HG03060 (cell line): Measurements from ENCODE around the gene ZNF827.

Experiments used
- ATAC-seq: cut with Tn5 transposase; IDR thresholded peaks from one replicate; pipeline ENCODE4 v1.9.1; 2021; ENCODE audit warnings: low read depth, moderate number of reproducible peaks; ENCODE audit not compliant: unreplicated experiment

Gene ZNF827

DNA sequence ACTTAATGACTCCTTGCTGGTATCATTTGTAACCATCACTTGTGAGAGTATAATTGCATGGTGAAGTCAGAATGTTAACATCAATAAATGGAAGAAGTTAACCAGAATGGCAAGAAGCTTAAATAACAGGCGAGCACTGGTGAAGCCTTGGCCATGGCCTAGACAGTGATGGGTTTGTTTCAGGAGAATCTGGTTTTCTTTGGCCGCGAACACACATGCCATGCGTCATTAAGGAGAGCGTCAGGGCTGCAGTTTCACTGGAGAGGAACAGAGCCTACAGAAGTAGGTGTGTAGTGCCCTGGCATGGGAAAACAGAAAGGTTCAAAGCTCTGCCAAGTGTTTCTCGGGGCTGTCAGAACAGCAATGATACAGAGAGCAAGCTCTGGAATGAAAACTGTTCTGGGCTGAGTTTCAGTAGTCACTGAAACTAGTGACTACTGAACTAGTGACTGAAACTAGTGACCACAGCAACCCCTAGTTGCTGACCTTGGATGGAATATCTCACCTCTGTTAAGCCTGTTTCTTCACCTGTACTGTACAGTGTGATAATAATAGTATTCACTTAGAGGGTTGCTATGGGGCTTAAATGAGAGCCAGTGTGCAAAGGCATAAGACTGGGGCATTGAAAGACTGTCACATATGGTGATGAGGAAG lies 164.9 kb downstream of the ZNF827 start:
- ATAC-seq, result peak; percentile 77

DNA sequence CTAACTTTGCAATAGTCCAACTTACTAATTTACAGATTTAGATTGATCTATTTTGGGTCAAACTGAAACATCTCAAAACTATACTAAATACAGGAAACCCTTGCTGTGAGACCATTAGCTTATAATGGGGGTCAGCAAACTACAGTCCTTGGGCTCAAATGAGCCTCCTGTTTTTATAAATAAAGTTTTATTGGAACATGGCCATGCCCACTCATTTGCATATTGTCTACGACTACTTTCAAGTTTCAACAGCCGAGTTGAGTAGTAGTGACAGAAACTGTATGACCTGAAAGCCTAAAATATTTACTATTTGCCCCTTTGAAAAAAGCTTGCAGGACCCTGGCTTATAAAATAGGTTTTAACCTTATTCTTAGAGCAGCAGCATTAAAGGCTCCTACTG lies 166.3 kb downstream of the ZNF827 start:
- no peak for ATAC-seq

DNA sequence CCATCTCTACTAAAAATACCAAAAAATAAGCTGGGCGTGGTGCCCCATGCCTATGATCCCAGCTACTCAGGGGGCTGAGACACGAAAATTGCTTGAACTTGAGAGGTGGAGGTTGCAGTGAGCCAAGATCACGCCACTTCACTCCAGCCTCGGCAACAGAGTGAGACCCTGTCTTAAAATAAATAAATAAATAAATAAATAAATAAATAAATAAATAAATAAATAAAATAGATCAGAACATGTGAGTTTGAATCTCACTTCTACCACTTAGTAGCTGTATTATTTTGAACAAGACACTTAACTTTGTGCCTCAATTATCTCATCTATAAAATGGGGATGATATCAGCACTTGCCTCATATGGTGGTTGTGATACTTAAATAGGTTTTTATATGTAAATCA lies 168.5 kb downstream of the ZNF827 start:
- no peak for ATAC-seq

DNA sequence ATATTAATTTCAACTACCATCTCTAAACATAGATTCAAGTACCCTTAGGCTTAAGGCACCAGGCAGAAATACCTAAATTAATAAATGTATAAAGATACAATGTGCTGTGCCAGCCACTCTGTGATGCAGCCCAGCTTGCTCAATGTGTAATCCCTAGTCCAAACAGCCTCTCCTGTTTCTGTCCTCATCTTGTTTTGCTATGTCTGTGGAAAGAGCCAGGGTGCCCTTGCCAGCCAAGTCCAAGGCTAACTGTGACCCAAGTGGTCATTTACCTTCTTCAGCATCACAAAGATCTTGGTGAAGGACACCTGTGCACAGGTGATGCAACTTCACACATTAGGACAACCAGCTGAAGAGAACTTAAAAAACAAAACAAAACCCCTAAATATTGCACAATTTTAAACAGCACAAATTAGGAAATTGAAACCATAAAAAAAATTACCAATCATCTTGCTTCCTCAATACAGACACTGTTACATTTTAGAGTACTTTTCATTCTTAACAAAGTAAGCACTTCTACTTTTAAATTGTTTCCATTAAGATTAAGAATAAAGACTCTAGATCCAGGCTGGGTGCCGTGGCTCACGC lies 169.1 kb downstream of the ZNF827 start:
- no peak for ATAC-seq

DNA sequence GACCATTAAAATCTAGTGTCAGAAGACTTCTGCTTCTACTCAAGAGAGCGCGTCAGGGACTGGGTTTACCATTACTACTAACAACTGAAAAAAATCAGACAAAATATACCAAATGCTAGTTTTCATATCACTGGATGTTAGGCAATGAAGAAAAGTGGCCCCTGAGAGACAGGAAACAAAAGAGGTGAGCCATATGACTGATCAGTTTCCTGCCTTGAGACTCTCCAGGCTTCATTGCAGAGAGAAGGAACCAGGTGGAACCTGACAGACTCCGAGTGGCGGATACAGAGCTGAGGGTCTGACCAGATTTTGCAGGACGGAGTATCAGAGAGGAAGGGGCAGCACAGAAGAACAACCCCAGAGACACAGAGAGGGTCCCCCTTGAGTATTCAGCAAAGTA lies 172.3 kb downstream of the ZNF827 start:
- ATAC-seq, result no peak

DNA sequence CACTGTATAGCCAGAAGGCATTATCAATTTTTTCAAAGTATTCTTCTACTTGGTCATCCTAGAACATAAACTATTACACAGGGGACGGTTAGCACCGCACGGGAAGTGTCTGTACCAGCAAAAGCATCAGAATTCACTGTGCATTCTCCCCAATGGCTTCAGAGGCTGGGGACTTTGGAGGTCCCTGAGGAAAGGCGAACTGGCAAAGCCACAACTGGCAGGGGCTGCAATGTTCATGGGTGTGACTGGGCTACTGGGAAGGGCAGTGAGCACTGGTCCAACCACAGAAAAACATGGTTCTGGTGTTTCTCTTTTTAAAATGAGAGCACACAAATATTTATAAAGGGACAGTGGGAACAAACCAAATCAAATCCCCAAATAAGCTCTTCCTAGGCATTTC lies 175.2 kb downstream of the ZNF827 start:
- no peak for ATAC-seq

DNA sequence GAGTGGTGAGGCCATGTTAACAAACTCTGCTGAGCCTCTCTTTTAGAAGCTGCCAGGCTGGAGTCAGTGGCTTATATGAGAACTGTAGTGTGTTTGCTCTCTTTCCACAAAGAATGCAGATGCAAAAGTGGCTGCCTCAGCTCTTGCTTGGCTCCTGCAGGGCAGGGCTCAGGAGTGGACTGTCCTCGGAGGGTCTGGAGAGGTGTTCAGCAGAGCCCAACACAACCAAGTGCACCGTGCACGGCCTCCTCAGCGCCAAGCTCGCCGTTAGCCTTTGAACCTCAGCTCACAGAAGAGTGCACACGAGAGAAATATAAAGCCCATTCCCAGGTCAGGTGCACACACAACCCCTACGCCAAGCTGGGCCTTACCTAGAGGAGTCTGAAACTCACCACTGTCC lies 175.9 kb downstream of the ZNF827 start:
- no peak for ATAC-seq

DNA sequence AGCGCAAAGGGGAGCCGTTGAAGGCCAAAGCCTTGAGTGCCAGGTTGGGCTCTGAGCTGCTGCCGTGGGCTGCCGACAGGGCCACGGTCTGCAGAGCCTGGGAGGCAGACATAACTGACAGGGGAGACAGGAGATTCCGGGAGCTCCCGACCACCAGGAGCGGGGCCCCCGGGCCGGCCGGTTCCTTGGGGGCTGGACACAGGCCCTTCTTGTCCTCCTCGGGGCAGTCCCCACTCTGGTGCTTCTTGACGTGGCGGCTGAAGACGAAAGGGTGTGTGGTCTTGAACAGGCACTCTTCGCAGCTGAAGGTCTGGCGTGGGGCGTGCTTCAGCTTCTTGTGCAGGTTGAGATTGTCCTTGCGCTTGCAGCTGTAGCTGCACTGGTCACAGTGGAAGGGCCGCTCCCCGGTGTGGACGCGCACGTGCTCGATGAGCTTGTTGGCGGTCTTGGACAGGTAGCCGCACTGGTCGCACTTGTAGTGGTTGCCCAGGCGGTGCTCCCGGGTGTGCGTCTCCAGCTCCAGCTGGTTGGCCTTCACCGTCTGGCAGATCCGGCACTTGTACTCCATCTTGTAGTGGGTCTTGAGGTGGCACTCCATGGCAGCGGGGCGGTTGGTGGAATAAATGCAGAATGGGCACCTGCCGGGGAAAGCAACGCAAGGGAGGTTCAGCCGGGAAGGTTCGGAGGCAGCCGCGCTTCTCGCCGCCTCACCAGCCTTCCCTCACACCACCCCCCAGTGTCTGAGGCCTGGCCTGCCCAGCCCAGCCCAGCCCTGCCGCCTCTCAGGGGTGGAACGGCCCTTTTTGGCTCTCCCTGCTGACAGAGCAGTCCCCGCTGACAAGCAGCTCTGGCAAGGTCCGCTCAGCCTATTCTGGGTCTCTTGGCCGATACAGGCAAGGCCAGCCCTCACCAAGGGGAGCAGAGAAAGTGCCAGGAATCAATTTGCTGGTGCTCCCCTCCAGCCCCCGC lies 177.4 kb downstream of the ZNF827 start:
- no peak for ATAC-seq

DNA sequence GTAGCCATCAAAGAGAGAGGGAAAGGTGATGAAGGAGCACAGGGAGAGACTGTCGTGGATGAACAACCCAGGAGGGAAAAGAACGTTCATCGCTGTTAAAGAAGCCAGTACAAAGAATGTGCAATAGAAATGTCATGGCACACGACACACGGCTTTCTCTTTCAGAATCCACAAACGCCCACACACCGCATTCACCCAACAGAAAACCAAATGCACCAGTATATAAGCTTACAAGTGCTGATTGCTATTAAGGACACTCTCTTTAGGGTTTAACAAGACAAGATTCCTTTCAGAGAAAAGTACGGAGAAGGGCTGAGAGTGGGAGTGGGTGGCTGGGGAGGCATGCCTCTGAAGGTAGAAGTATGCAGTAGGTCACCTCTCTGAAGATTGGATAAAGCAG lies 178.4 kb downstream of the ZNF827 start:
- no peak for ATAC-seq

DNA sequence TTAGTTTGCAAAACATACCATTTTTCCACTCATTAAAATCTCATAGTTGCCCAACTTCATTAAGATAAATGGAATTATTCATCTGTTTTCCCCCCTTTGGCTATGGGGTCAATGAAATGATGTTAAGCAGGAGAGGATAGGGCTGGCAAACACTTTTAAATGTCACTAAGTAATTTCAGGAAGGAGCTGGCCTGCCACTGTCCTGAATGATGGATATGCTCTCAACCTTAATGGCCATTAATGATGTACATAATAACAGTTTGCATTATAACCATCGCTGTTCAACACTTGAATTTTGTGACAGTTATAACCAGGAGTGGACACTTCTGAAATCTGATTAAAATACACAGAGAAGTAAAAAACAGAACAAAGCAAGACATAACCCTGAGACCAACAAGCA lies 181.4 kb downstream of the ZNF827 start:
- no peak for ATAC-seq

DNA sequence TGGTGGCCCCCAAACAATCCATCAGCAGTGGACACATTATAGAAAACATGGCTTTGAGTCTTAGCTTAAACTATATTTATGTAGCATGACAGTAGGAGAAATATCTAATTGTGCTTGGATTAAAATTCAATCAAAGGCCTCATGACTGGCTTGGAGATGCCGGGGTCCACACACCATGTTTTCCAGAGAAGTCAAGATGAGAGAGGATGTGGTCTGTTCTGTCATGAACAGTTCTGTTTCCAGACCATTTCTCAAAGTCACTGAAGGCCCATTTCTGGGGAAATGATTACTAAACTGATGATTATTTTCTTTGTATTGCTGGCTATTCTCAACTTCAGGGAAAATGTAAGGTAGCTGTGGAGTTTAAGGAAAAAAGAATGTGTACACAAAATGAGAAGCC lies 182.4 kb downstream of the ZNF827 start:
- no peak for ATAC-seq

DNA sequence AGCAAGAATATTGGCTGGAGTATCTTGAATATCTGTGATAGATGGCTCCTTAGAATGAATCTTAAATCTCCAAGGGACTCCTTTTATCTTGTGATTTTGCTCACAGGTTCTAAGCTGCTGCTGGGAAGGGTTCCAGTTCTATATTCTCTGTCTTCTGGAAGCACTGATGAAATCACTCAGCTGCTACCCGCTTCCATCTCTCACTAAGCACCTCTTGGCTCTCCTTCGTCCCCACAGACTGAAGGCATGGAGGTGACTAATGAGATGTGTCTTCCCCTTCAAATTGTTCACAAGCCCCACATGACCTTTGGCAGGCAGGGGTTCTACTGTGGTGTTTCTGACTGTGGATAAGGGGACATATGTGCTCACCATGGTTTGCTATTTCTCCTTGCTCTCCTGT lies 182.8 kb downstream of the ZNF827 start:
- no peak for ATAC-seq

DNA sequence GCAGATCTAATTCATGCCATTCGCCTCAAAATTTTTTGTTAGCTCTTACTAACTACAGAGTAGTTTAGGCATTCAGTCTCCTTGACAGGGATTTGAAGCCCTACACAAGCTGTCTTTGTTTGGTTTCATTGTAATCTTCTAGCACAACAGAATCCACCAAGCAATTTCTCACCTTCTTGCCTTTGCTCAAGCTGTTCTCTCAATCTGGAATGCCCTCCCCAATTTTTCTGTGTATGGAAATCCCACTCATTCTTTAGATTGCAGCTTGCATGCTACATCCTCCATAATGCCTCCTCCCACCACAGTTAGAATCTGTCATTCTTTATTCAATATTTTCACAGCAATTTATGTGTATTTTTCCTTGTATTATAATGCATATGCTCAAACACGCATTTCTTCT lies 195.0 kb downstream of the ZNF827 start:
- ATAC-seq, result no peak

DNA sequence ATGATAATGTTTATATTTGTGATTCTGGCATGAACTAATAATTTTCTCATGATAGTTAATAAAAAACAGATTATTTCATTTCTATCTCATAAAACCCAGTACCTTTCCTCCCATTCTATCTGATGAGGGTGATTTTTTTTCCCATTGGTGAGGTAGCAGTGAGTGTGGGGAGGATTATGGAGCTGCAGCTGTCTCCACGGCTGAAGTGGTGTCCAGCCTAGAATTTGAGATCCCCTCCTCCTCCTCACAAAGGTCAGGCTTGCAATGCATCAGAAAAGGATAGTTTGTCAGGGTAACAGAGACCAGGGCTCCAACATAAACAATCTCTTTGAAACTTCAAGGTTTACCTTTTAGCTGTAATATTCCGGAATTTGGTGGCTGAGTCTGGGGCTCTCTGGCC lies 197.8 kb downstream of the ZNF827 start:
- ATAC-seq, result no peak

DNA sequence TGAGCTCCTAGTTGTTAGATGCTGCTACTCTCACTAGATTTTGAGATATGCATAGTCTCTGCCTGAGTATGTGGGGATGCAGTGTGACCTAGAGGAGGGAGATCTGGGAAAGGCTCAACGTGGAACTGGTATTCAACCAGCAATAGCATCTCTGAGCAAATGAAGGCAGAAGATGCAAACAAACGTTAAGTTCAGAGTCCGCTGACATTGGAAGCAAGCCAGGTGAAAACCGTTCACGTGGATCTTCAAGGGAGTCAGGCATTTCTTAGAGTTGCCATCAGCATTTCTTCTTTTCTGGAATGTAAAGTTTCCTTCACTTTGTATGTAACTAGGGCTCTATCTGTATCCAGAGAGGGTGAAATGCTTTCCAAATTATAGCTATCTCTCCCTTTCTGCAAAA lies 198.8 kb downstream of the ZNF827 start:
- no peak for ATAC-seq

DNA sequence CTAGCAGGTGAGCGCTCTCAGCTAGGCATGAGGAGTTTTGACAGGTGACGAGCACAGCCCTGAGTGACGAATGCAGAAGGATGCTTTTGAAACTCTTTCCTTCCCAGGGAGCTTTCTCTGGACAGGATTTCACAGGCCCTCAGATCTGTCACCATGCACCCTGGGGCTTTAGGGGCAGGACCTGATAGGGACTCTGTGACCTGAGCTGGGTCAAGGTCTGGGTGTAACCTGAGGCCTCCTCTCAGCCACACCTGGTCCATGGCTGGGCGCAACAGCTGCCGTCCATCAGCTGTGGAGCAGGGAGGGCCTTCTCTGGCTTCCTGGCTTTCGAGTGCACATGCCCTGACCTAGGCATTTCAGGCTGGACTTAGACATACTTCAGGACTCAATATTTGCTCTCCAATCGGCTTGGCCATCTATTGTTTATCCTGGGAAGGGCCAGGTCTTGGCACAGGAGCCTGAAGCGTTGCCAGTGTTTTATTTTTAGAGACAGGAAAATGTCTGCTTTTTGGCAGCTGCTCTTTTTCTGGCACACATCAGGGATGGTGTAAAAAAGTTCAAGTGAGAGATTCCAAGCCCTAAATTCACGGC lies 202.3 kb downstream of the ZNF827 start:
- ATAC-seq, result no peak

DNA sequence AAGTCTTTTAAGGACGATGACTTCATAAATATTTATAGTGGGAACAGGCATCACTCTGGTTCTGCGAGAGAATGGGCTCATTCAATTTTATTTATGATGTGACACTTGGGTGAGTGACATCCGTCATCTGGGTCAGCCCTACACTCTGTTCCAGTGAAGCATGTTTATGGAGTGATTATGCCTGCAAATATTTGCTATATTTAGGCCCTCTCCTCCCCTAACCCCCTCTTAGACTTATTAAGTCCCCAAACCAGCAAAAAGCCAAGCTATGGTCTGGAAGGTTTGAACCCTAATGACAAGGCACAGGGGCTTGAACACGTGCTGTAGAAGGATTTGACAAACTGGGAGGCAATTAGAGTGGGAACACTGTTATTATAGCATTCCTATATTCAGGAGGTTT lies 202.8 kb downstream of the ZNF827 start:
- no peak for ATAC-seq

DNA sequence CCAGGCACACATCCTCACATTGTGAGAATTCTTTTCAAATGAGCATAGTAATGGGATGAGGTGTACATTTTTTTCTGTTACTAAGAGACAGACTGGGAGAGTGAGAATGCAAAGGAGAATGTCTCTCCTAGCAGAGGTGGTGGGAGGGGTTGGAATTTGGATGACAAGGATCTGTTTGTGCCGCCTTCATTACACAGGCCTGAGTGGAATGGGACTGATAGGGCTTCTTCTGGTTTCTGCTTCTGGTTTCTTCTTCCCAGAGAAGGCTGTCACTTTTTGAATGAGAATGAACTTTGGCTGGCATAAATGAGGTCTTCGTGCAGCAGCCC lies 203.3 kb downstream of the ZNF827 start:
- ATAC-seq, result no peak

DNA sequence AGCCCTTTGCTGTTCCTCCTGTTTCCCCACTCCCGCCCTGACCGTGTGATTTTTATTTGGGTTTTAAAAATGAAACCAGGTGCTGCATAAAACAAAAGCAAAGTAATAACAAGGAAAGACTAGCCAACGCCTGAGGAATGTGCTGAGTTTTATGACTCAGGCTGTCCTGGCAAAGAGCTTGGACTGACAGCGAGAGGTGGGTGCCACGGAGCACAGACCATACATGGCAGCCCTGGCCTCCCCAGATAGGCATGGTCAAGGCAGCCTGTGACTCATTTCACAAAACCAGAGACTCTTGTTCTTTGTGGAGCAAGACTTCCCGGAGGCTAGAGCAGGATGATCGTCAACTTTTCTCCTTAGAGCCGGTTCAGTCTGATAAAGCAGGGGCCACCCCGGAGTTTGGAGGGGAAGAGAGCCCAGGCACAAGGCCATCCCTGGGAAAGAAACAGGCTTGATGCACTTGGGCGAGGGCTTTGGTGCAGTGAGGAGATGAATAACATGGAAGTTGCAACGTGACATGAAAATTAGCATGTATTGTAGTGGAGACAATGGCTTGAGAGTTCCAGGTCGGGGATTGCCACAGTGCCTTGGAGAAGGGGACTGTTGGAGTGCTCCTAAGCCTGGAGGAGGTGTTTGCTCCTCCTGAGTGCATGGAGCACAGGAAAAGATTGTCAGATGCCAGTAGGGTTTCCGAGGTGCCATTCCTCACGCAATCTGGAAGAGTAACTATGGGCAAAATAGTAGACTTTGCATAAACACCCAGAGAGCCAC lies 203.9 kb downstream of the ZNF827 start:
- ATAC-seq, result peak; percentile 54

DNA sequence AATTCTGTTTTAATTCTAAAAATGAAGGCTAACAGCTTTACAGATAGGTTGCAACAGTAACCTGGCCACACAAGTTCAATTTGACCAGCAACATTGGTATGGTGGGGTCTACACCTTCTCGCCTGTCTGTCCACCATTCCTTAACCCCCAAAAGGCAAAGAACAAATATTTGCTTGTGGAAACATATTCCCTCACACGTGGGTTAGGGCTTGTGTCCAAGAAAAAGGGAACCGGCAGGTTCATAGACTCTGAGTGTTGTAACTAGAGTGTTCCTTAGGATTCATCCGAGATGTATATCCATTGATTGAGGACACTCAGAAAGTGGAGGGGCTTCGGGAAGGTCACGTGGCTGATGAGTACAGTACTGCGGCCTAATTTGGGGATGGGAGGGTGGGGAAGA lies 204.6 kb downstream of the ZNF827 start:
- no peak for ATAC-seq
